Activated CD8-positive, alpha-beta memory T cell treated with anti-CD3 and anti-CD28 coated beads for 1 hour (primary cell): ENCODE data around the gene SETD6.

Experiments
- DNase-seq, 2 donors: peaks; one replicate each; pipeline ENCODE4 v3.0.0-alpha.2; 2020; ENCODE audit warnings: low read depth in 1 of 2; ENCODE audit errors: extremely low read depth in 1 of 2

Gene SETD6

GRCh38 chr16:58507963-58508670 lies 7.2 kb upstream of the SETD6 start:
- no peak for DNase-seq

GRCh38 chr16:58508671-58509251 lies 6.6 kb upstream of the SETD6 start:
- DNase-seq = no peak

GRCh38 chr16:58509256-58510096 lies 5.8 kb upstream of the SETD6 start:
- no peak for DNase-seq

- DNase-seq = no peak
Observed at GRCh38 chr16:58510097-58510775, 5.1 kb upstream of the SETD6 start.

- DNase-seq = no peak
Observed at GRCh38 chr16:58510776-58511628, 4.3 kb upstream of the SETD6 start.

GRCh38 chr16:58511933-58512815 lies 3.1 kb upstream of the SETD6 start:
- DNase-seq = peak; percentile 50 to 81

- no peak for DNase-seq
Observed at GRCh38 chr16:58513874-58514273, 1.4 kb upstream of the SETD6 start.

GRCh38 chr16:58515871-58516767 lies 802 bp downstream of the SETD6 start:
- no peak for DNase-seq

- no peak for DNase-seq
Observed at GRCh38 chr16:58516768-58517107, 1.4 kb downstream of the SETD6 start.

GRCh38 chr16:58518083-58518979 lies 3.0 kb downstream of the SETD6 start:
- no peak for DNase-seq

GRCh38 chr16:58518980-58519368 lies 3.7 kb downstream of the SETD6 start:
- no peak for DNase-seq

GRCh38 chr16:58519707-58520106 lies 4.4 kb downstream of the SETD6 start:
- no peak for DNase-seq

GRCh38 chr16:58530179-58530578 lies 14.9 kb downstream of the SETD6 start:
- no peak for DNase-seq

GRCh38 chr16:58532414-58532813 lies 17.1 kb downstream of the SETD6 start:
- no peak for DNase-seq

- no peak for DNase-seq
Observed at GRCh38 chr16:58533751-58534470, 18.6 kb downstream of the SETD6 start.

GRCh38 chr16:58535100-58535499 lies 19.8 kb downstream of the SETD6 start:
- DNase-seq = no peak

GRCh38 chr16:58536278-58536677 lies 21.0 kb downstream of the SETD6 start:
- no peak for DNase-seq
